ENCODE measurements around the gene TCF12.

DNA sequence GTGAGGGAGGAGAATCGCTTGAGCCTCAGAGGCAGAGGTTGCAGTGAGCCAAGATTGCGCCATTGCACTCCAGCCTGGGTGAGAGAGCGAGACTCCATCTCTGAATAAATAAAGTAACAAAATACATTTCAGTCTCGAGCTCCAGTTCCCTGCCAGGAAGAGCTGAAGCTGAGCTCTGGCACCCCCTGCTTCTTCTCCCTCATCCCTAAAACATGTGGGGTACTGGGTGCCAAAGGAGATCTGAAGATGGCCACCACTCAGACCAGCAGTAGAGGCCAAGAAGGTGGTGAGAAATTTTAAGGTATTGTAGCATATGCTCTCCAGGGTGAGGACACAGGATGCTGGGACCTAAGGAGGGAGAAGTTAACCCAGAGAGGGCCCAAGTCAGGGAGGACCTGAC, 382.9 kb downstream of the TCF12 start:
- no peak for TF ChIP-seq YY1 (IDR thresholded peaks at IDR 0.05; ENCODE audit: low read depth, low read length)
- TF ChIP-seq, protein P1, sequence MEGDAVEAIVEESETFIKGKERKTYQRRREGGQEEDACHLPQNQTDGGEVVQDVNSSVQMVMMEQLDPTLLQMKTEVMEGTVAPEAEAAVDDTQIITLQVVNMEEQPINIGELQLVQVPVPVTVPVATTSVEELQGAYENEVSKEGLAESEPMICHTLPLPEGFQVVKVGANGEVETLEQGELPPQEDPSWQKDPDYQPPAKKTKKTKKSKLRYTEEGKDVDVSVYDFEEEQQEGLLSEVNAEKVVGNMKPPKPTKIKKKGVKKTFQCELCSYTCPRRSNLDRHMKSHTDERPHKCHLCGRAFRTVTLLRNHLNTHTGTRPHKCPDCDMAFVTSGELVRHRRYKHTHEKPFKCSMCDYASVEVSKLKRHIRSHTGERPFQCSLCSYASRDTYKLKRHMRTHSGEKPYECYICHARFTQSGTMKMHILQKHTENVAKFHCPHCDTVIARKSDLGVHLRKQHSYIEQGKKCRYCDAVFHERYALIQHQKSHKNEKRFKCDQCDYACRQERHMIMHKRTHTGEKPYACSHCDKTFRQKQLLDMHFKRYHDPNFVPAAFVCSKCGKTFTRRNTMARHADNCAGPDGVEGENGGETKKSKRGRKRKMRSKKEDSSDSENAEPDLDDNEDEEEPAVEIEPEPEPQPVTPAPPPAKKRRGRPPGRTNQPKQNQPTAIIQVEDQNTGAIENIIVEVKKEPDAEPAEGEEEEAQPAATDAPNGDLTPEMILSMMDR (IDR thresholded peaks at IDR 0.05; ENCODE audit: control extremely low read depth in 1 of 3, insufficient read depth in 1 of 3, low read depth in 1 of 3, low read length in 3 of 3), result no peak
- no peak for TF ChIP-seq POLR2AphosphoS5 (IDR thresholded peaks at IDR 0.05; ENCODE audit: low read depth, low read length)
- TF ChIP-seq POLR2A (IDR thresholded peaks at IDR 0.05; ENCODE audit: control extremely low read depth in 1 of 2, low read depth in 2 of 2, low read length in 2 of 2), result no peak
- TF ChIP-seq TAF1 (IDR thresholded peaks at IDR 0.05; ENCODE audit: low read depth, low read length), result no peak
- no peak for TF ChIP-seq EZH2 (IDR thresholded peaks at IDR 0.05; ENCODE audit: low read depth, low read length, severe bottlenecking)
- TF ChIP-seq, protein P2, sequence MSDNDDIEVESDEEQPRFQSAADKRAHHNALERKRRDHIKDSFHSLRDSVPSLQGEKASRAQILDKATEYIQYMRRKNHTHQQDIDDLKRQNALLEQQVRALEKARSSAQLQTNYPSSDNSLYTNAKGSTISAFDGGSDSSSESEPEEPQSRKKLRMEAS (IDR thresholded peaks at IDR 0.05), result no peak
- no peak for TF ChIP-seq JUN (IDR thresholded peaks at IDR 0.05; ENCODE audit: low read depth, low read length)
- TF ChIP-seq RAD21 (IDR thresholded peaks at IDR 0.05 in 1 of 2, conservative IDR thresholded peaks at IDR 0.05 in 1 of 2; ENCODE audit: low read depth in 2 of 2, low read length in 2 of 2), result no peak
- TF ChIP-seq NRF1 (IDR thresholded peaks at IDR 0.05; ENCODE audit: low read depth, low read length), result no peak
